ENCODE results near the gene KCTD1. TPM values are rescaled to one million over a fixed set of nuclear protein-coding genes. Genes with fewer than 3 reads are reported as not detected.

Gene KCTD1
- total RNA-seq, 1 donor from 2014 or later = 5.5 TPM

DNA sequence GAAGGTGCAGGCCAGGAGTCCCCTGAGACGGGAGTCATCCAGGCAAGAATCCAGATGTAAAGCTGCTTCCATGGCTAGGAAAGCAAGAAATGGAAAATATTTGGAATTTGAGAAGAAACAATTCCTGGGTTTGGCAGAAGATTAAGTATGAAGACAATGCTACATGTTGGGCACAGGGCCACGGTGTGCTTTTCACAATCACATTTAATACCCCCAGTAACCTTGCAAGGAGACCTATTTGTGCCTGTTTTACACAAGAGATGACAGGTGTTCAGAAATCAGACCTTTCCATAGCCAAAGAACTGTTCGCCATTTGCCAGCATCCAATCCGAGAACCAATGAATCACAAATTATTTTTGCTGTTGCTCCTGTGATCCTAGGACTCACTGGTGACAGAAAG lies 50.5 kb downstream of the KCTD1 start:
- Mint-ChIP-seq H3K9me3 (no peaks in the 10 kb centered on the region), H3K27ac (no peak overlapping the region), H3K4me3 (no peak overlapping the region), H3K36me3 (ENCODE audit: low read depth) (no peaks in the 10 kb centered on the region), H3K27me3 (ENCODE audit: insufficient read depth) (no peaks in the 10 kb centered on the region), H3K4me1 (ENCODE audit: low read depth) (no peaks in the 10 kb centered on the region)
- DNase-seq (ENCODE audit: low spot score) = no peak
- intact Hi-C loops (cut with micrococcal nuclease) = no loop called here

DNA sequence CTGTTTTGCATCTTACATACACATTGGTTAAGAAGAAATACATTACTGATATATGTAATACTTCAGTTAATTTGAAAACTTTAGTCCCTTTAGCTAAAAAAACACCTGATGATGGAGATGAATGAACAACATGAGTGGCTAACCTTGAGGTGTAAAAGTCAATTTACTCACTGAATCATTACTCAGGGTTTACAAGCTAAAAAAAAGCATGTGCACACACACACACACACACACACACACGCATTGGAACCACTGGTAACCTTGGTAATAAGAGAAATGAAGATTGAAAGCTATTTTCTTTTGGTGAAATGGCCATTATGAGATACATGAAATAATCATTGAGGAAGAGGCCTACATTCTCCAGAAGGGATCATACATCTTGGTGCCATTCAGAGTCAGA lies 51.8 kb downstream of the KCTD1 start:
- Mint-ChIP-seq H3K27ac (no peak overlapping the region), H3K27me3 (ENCODE audit: insufficient read depth) (no peaks in the 10 kb centered on the region), H3K36me3 (ENCODE audit: low read depth) (no peaks in the 10 kb centered on the region), H3K4me1 (ENCODE audit: low read depth) (no peaks in the 10 kb centered on the region), H3K4me3 (no peak overlapping the region), H3K9me3 (no peaks in the 10 kb centered on the region)
- intact Hi-C loops (cut with micrococcal nuclease) = no loop called here
- no peak for DNase-seq (ENCODE audit: low spot score)

DNA sequence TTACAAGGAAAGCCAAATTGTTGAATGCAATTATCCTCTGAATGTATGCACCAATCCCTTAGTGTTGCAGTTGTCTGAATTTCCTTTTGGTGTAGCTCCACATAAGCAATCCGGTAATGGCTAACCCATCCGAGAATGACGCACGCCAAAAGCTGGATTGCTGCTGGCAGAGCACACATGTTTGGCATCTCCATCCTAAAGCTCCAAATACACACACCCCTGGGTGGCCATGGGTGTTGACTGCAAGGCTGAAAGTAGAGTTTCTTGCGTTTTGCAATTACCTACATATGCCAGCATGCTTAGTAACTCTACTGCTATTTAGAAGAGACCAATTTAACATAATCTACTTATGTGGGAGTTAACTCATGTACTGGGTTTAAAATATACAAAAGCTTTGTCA lies 53.1 kb downstream of the KCTD1 start:
- DNase-seq (ENCODE audit: low spot score) = no peak
- H3K27ac Mint-ChIP-seq = no peak overlapping the region
- H3K4me1 Mint-ChIP-seq (ENCODE audit: low read depth) = no peaks in the 10 kb centered on the region
- H3K9me3 Mint-ChIP-seq = no peaks in the 10 kb centered on the region
- no peak overlapping the region for H3K4me3 Mint-ChIP-seq
- H3K27me3 Mint-ChIP-seq (ENCODE audit: insufficient read depth) = no peaks in the 10 kb centered on the region
- intact Hi-C loops (cut with micrococcal nuclease) = no loop called here
- no peaks in the 10 kb centered on the region for H3K36me3 Mint-ChIP-seq (ENCODE audit: low read depth)

DNA sequence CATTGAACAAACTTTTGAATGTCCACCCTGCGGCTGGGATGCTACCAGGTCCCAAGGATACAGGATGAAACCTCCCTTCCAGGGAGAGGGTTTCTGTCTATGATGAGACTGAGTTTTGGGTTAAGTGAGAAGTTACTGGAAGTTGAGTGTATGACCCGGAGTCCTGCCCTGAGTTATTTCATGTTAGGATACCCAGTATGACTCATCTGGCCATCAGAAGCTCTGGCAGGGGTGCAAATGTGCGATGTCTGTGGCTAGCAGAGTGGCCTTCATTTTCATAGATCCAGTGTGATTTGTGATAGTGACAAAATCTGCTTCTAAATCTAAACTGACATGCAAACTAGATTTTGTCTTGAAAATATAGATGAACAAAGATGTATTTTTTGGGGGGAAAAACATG lies 55.3 kb downstream of the KCTD1 start:
- H3K27me3 Mint-ChIP-seq (ENCODE audit: insufficient read depth) = no peaks in the 10 kb centered on the region
- peaks cover under 1% of the 10 kb centered on the region for H3K4me1 Mint-ChIP-seq (ENCODE audit: low read depth)
- H3K9me3 Mint-ChIP-seq = no peaks in the 10 kb centered on the region

DNA sequence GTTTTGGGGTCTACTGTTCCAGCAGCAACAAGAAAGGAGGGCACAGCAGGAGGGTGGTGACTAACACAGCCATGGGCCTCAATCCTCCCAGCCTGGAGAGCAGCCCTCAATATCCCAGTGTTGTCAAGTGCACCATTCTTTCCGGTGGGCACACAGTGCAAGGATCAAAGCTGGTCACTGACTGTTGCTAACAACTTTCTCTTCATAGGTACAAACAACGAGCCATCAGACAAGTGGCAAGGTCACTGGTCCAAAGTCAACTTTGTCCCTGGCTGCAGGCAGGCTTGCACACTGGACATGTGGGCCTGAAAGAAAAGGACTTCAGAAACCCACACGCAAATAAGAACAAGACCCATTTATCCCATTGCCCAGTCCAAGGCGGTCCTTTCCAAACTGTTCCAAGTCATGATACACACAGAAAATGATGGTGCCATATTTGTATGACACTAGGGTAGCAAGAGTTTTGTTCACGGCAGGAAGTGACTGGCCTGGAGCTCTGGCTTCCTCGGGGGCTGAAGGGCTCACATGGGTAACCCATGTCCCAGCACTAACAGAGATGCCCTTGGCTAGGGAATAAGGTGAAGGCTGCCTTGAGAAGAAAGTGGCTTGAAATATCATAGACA lies 57.0 kb downstream of the KCTD1 start:
- intact Hi-C loops (cut with micrococcal nuclease) = no loop called here

More for the DNA sequence above, 55.3 kb downstream of the KCTD1 start:
- intact Hi-C loops (cut with micrococcal nuclease) = no loop called here
- Mint-ChIP-seq H3K27ac (no peak overlapping the region), H3K36me3 (ENCODE audit: low read depth) (no peaks in the 10 kb centered on the region), H3K4me3 (no peak overlapping the region)
- no peak for DNase-seq (ENCODE audit: low spot score)

DNA sequence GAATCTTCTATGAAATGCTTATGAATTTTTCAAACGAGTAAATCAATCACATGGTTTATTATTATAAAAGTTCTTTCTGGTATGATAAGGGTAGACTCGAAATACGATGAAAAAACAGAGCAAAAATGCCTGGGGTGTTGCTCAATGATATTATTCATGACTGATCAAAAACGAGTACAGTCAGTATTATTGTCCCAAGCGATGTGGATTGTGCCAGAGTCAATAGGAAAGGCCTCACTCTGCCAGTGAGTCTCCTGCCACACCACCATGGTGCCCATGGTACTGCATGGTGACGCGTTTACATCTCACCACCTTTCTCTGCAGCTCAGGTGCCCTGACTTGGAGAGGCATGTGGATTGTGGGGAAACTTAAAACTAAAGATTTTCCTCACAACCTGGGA lies 58.5 kb downstream of the KCTD1 start:
- Mint-ChIP-seq H3K27ac (no peak overlapping the region), H3K27me3 (ENCODE audit: insufficient read depth) (no peaks in the 10 kb centered on the region), H3K4me3 (no peak overlapping the region), H3K36me3 (ENCODE audit: low read depth) (no peaks in the 10 kb centered on the region), H3K9me3 (no peaks in the 10 kb centered on the region), H3K4me1 (ENCODE audit: low read depth) (peaks cover 7% of the 10 kb centered on the region)
- intact Hi-C loops (cut with micrococcal nuclease) = no loop called here
- DNase-seq (ENCODE audit: low spot score) = no peak

More for the DNA sequence above, 57.0 kb downstream of the KCTD1 start:
- DNase-seq (ENCODE audit: low spot score) = no peak
- Mint-ChIP-seq H3K4me1 (ENCODE audit: low read depth) (peaks cover 7% of the 10 kb centered on the region), H3K4me3 (no peak overlapping the region), H3K27me3 (ENCODE audit: insufficient read depth) (no peaks in the 10 kb centered on the region), H3K36me3 (ENCODE audit: low read depth) (no peaks in the 10 kb centered on the region), H3K27ac (no peak overlapping the region), H3K9me3 (no peaks in the 10 kb centered on the region)

DNA sequence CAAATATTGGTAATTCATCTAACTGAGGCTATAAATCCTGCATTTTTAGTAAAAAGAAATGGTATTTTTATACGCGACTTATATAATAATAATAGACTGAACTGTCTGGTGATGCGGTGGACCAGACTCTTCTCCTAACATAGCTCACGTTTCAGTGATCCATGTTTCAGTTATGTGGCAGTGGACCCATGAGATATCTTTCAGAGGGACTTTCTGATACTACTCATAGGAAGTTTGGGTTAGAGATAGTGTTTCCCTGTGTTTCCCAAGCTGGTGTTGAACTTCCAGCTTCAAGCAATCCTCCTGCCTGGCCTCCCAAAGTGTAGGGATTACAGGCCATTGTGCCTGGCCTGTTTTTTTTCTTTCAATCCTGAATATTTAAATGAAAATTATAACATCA lies 59.2 kb downstream of the KCTD1 start:
- Mint-ChIP-seq H3K4me3 (no peak overlapping the region), H3K9me3 (no peaks in the 10 kb centered on the region), H3K4me1 (ENCODE audit: low read depth) (peaks cover 7% of the 10 kb centered on the region), H3K27ac (no peak overlapping the region), H3K36me3 (ENCODE audit: low read depth) (no peaks in the 10 kb centered on the region), H3K27me3 (ENCODE audit: insufficient read depth) (no peaks in the 10 kb centered on the region)
- intact Hi-C loops (cut with micrococcal nuclease) = no loop called here
- no peak for DNase-seq (ENCODE audit: low spot score)

DNA sequence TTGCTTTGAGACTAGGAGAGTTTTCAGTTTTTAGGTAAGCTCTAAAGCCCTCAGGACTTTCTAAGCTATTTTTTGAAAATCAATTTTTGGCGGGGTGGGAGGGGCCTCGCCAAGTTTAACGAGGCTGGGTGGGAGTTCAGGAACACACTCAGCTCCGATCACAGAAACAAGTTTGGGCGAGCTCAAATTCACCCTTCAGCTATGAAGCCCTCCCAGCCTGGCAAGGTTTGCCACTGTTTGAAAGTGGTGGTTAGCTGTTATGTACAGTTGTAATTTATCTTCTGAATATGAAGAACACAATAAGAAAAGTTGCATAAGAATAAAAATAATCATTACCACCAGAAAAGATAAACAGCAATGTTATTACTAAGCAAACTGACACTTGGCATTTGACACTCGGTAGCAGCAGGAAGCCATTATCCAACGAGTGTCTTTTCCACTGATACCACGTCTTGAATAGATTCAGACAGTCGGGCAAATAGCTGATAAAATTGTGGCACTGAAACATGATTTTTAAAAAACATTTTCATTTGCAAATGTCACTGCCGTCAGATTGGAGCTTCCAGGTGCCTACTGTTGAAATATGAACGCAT lies 59.8 kb downstream of the KCTD1 start:
- DNase-seq (ENCODE audit: low spot score) = no peak
- Mint-ChIP-seq H3K9me3 (no peaks in the 10 kb centered on the region), H3K4me3 (no peak overlapping the region), H3K36me3 (ENCODE audit: low read depth) (no peaks in the 10 kb centered on the region), H3K27ac (no peak overlapping the region), H3K27me3 (ENCODE audit: insufficient read depth) (no peaks in the 10 kb centered on the region), H3K4me1 (ENCODE audit: low read depth) (peaks cover 7% of the 10 kb centered on the region)
- intact Hi-C loops (cut with micrococcal nuclease) = no loop called here

DNA sequence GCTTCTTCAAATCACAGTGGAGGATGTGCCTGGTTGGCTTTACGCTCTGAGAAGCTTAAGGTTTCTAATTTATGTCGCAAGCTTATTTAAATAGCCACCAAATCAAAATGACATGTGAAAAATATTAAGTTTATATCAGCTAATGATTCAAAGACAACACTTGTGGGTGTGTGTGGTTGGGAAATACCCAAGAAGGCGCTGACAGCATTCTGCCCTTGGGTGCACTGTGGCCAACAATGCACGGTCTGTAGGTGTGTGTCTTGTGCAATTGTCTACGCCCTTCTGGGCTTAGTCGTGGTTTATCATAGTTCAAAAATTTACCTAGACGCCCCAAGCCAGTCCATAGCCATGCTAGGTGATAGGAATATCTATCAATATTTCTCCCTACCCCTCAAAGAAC lies 60.9 kb downstream of the KCTD1 start:
- peak overlapping the region; percentile 27 for H3K27ac Mint-ChIP-seq
- DNase-seq (ENCODE audit: low spot score) = no peak

DNA sequence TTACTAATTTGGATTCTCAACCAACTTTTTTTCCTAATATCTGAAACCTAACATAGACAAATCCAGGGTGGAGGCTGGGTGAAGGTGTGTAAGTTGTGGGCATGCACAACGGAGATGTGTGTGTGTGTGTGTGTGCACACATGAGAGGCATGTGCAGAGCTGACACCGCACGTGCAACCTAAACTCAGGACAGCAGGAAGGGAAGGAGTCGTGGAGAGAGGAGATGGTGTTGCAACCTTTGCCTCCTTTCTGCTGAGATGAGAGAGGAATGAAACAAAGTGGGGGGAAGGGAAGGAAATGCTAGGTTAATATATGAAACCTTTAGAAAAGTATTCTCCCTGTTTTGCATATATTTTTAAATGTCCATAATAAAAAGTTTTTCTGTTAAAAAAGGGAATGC lies 64.7 kb downstream of the KCTD1 start:
- intact Hi-C loops (cut with micrococcal nuclease) = no loop called here
- no peaks in the 10 kb centered on the region for H3K27me3 Mint-ChIP-seq (ENCODE audit: insufficient read depth)
- no peak overlapping the region for H3K27ac Mint-ChIP-seq
- H3K4me1 Mint-ChIP-seq (ENCODE audit: low read depth) = peaks cover 7% of the 10 kb centered on the region
- DNase-seq (ENCODE audit: low spot score) = no peak
- no peak overlapping the region for H3K4me3 Mint-ChIP-seq
- H3K36me3 Mint-ChIP-seq (ENCODE audit: low read depth) = no peaks in the 10 kb centered on the region
- H3K9me3 Mint-ChIP-seq = no peaks in the 10 kb centered on the region

More for the DNA sequence above, 60.9 kb downstream of the KCTD1 start:
- Mint-ChIP-seq H3K9me3 (no peaks in the 10 kb centered on the region), H3K4me1 (ENCODE audit: low read depth) (peaks cover 7% of the 10 kb centered on the region), H3K4me3 (no peak overlapping the region), H3K27me3 (ENCODE audit: insufficient read depth) (no peaks in the 10 kb centered on the region), H3K36me3 (ENCODE audit: low read depth) (no peaks in the 10 kb centered on the region)
- intact Hi-C loops (cut with micrococcal nuclease) = no loop called here

DNA sequence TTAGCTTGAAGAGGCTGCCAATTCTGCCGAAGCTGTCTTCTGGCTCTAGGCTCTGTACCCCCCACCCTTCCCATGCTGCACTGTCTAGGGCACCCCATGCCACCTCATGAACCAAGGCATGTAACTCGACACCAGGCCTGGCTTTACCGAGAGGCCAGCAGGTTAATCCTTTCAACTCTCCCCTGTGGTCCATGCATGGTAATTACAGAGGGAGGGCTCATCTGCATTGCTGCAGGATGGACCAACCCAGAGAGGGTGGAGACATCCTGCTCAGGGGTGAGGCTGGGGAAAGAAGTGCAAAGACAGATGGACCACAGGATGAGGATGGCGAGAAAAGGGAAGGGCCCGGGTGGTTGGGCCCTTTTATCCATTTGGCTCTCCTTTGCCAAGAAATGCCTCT lies 65.8 kb downstream of the KCTD1 start:
- DNase-seq (ENCODE audit: low spot score) = no peak
- Mint-ChIP-seq H3K9me3 (no peaks in the 10 kb centered on the region), H3K27me3 (ENCODE audit: insufficient read depth) (no peaks in the 10 kb centered on the region), H3K27ac (no peak overlapping the region), H3K36me3 (ENCODE audit: low read depth) (no peaks in the 10 kb centered on the region), H3K4me3 (no peak overlapping the region), H3K4me1 (ENCODE audit: low read depth) (peaks cover 2% of the 10 kb centered on the region)
- intact Hi-C loops (cut with micrococcal nuclease) = no loop called here

DNA sequence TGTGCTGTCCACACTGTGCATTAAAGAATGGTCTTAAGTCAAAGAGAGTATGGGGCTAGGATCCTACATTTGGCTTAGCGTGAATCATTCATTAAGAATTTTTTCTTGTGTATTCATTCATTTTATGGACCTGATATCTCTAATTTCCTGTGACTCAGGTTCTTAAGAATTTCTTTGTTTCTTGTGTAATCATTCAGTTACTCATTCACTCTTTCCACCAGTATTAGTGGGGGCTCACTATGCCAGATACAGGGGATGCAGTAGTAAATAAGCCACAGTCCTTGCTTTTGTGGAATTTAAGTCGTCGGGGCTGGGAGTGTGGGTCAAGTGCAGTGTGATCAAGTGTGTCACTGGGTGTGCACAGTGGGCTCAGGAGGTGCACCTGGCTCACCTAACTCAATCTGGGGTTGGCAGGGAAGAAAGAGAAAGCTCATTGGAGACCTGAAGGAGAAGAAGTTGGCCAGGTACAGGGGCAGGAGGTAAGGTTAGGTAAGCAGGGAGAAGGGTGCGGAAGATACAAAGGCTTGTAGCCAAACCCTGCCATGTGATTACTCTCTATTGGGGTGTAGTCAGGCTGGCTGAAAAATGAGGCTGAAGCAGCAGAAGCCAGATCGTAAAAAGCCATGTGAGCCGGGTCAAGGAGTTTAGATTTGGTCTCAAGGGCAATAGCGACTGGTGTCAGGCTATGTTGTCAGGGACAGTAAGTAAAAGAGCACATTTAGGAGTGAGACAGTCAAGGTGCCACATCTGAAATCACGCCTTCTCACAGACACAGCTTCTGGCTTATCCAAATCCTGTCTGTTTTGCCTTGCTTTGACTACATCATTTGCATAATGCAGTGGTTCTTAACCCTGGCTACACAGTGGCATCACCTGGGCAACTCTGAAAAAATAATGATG lies 67.2 kb downstream of the KCTD1 start:
- DNase-seq (ENCODE audit: low spot score) = no peak
- Mint-ChIP-seq H3K4me3 (no peak overlapping the region), H3K4me1 (ENCODE audit: low read depth) (no peaks in the 10 kb centered on the region), H3K27me3 (ENCODE audit: insufficient read depth) (no peaks in the 10 kb centered on the region), H3K9me3 (no peaks in the 10 kb centered on the region), H3K27ac (no peak overlapping the region), H3K36me3 (ENCODE audit: low read depth) (no peaks in the 10 kb centered on the region)
- intact Hi-C loops (cut with micrococcal nuclease) = no loop called here

DNA sequence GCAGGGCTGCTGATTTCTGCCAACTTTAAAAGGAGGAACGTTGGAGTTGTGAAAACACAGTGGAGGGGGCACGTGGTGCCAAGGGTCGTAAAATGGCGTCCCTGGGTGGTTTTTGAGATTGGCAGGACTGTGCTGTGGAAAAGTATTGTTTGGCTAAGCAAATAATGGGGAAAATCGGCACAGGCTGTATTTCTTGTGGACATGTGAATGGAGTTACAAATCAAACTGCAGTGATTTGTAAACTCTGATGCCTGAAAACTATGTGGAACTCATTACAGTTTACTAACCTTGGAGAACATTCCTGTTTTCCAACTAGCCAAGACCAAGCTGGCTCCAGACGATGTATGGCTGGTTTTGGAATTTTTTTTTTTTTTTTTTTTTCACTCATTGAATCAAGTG lies 68.7 kb downstream of the KCTD1 start:
- no peaks in the 10 kb centered on the region for H3K4me1 Mint-ChIP-seq (ENCODE audit: low read depth)
- no peak for DNase-seq (ENCODE audit: low spot score)
- no peak overlapping the region for H3K27ac Mint-ChIP-seq

More for the DNA sequence above, 68.7 kb downstream of the KCTD1 start:
- no peaks in the 10 kb centered on the region for H3K9me3 Mint-ChIP-seq
- H3K27me3 Mint-ChIP-seq (ENCODE audit: insufficient read depth) = no peaks in the 10 kb centered on the region
- H3K36me3 Mint-ChIP-seq (ENCODE audit: low read depth) = no peaks in the 10 kb centered on the region
- intact Hi-C loops (cut with micrococcal nuclease) = no loop called here
- H3K4me3 Mint-ChIP-seq = no peak overlapping the region

Measured in activated T-helper 1 cell treated with anti-CD3 and anti-CD28 coated beads, Interleukin-12 subunit alpha, Interleukin-12 subunit beta, Interleukin-2, Interleukin-4 antibody, amounts not matched to agents 30 ng/mL and 10 ng/mL and 1 ng/mL, durations not matched to agents 14 hours and 24 hours and 36 hours (primary cell).